K562 (cell line): ENCODE measurements around the gene USP22. TPM values are rescaled to one million over a fixed set of nuclear protein-coding genes. Genes with fewer than 3 reads are reported as not detected.

Source experiments
- ARID1B ChIP-seq: fragments of 450-650 bp; IDR thresholded peaks from 2 replicates; pipeline ENCODE4 v1.6.1; 2016; ENCODE audit warnings: antibody characterized with exemption, mild to moderate bottlenecking, inconsistent platforms
- ATF4 ChIP-seq: fragments of 450-650 bp; formaldehyde crosslinking; IDR thresholded peaks from 2 replicates; pipeline ENCODE4 v1.4.0; 2022; ENCODE audit warnings: mild to moderate bottlenecking, moderate library complexity
- CBX2 ChIP-seq: fragments of 200-600 bp; sonication (generic); IDR thresholded peaks from one replicate; pipeline ENCODE4 v1.6.1; 2012; ENCODE audit warnings: mild to moderate bottlenecking, low read length, inconsistent platforms; ENCODE audit not compliant: insufficient read depth, poor library complexity, severe bottlenecking
- CREB1 ChIP-seq, 2 experiments: sonication (generic) in 1 of 2; formaldehyde crosslinking in 1 of 2; IDR thresholded peaks; 2 replicates each; pipeline versions ENCODE4 v1.6.1 to v1.8.0; 2012 to 2022; ENCODE audit warnings: inconsistent platforms in 1 of 2, mild to moderate bottlenecking in 1 of 2, missing genetic modification reagents in 1 of 2, moderate library complexity in 1 of 2
- FOSL1 ChIP-seq: fragments of 200-800 bp; sonication (Bioruptor generic); conservative IDR thresholded peaks from 2 replicates; pipeline ENCODE4 v1.6.1; 2016; ENCODE audit warnings: missing genetic modification characterization, missing compliant biosample characterization
- GABPB1 ChIP-seq: sonication (generic); formaldehyde crosslinking; IDR thresholded peaks from 2 replicates; pipeline ENCODE4 v1.8.0; 2022; ENCODE audit warnings: mild to moderate bottlenecking, missing genetic modification reagents
- HDAC3 ChIP-seq: fragments of 450-650 bp; IDR thresholded peaks from 2 replicates; pipeline ENCODE4 v1.6.1; 2018; ENCODE audit warnings: borderline replicate concordance, mild to moderate bottlenecking, moderate library complexity; ENCODE audit not compliant: partially characterized antibody
- HNRNPL ChIP-seq: fragments of 200-400 bp; formaldehyde crosslinking; IDR thresholded peaks from 2 replicates; pipeline ENCODE4 v1.6.1; 2017; ENCODE audit warnings: low read depth, mild to moderate bottlenecking, low read length
- LEF1 ChIP-seq: fragments of 450-650 bp; IDR thresholded peaks from 2 replicates; pipeline ENCODE4 v1.6.1; 2016; ENCODE audit warnings: mild to moderate bottlenecking
- ZNF121 ChIP-seq: sonication (generic); formaldehyde crosslinking; conservative IDR thresholded peaks from 2 replicates; pipeline ENCODE4 v1.8.0; 2022; ENCODE audit warnings: missing genetic modification reagents
- ZNF175 ChIP-seq: fragments of 200-800 bp; sonication (Bioruptor generic); IDR thresholded peaks from 2 replicates; pipeline ENCODE4 v1.6.1; 2016; ENCODE audit warnings: low read depth, mild to moderate bottlenecking, missing genetic modification characterization, missing compliant biosample characterization
- ZNF609 ChIP-seq: sonication (generic); formaldehyde crosslinking; IDR thresholded peaks from 2 replicates; pipeline ENCODE4 v1.8.1; 2023; ENCODE audit warnings: missing genetic modification reagents, mild to moderate bottlenecking, borderline replicate concordance
- polyA plus RNA-seq, 8 experiments: library from polyadenylated mRNA; depleted of rRNA in 4 of 8; stranded (reverse) in 5 of 8; unstranded in 3 of 8; fragments of >200 nt; fragmentation: Nextera tagmentation in 2 of 8; fragmentation: Illumina TruSeq in 1 of 8; extraction: Ambion mirVana in 2 of 8; extraction: Trizol in 1 of 8; gene quantifications; 2 replicates each; pipeline versions ENCODE4 v1.2.1 to v1.2.3, GENCODE V29; 2011 to 2014; ENCODE audit warnings: inconsistent platforms in 1 of 8, missing spikeins in 1 of 8
- total RNA-seq, 7 experiments: library from RNA; depleted of rRNA in 6 of 7; stranded (reverse); fragments of >200 nt in 6 of 7; fragmentation: Illumina TruSeq in 2 of 7; extraction: Trizol in 2 of 7; gene quantifications; 2 replicates each; pipeline versions ENCODE4 v1.2.1 to v1.2.3, GENCODE V29; 2011 to 2021; ENCODE audit warnings: low replicate concordance in 1 of 7
- TF ChIP-seq, protein P1 (sequence below): fragments of 450-650 bp; formaldehyde crosslinking; IDR thresholded peaks from 2 replicates; pipeline ENCODE4 v1.4.0; 2020; ENCODE audit warnings: mild to moderate bottlenecking, mixed read lengths
- TF ChIP-seq, protein P2 (sequence below), 2 experiments: fragments of 450-650 bp; IDR thresholded peaks; 2 replicates each; pipeline ENCODE4 v1.6.1; 2016

USP22 gene
- total and polyA plus RNA-seq, 9 of the 15 experiments (the other 6 are each of a cell fraction or from before 2014, with no cell fraction given): 6.5 to 113 (median 58.9) TPM

GRCh38 chr17:21034340-21035235, 8.2 kb downstream of the USP22 start (continued):
- TF ChIP-seq, protein P1, sequence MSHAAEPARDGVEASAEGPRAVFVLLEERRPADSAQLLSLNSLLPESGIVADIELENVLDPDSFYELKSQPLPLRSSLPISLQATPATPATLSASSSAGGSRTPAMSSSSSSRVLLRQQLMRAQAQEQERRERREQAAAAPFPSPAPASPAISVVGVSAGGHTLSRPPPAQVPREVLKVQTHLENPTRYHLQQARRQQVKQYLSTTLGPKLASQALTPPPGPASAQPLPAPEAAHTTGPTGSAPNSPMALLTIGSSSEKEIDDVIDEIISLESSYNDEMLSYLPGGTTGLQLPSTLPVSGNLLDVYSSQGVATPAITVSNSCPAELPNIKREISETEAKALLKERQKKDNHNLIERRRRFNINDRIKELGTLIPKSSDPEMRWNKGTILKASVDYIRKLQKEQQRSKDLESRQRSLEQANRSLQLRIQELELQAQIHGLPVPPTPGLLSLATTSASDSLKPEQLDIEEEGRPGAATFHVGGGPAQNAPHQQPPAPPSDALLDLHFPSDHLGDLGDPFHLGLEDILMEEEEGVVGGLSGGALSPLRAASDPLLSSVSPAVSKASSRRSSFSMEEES (CRISPR knock-in tag): no peak
- TF ChIP-seq ARID1B (peak; percentile 17; the same call in 1 of the 2 replicates), ATF4 (CRISPR knock-in tag) (peak; percentile 94), CBX2 (no peak), ZNF609 (CRISPR knock-in tag) (no peak), LEF1 (no peak), CREB1 (IDR thresholded peaks at IDR 0.05) (no peak), CREB1 (CRISPR knock-in tag; IDR thresholded peaks at IDR 0.05) (no peak), GABPB1 (no peak), ZNF175 (CRISPR knock-in tag) (0 out of 2 replicates have a peak, but pooled peaks have one; percentile 31), HNRNPL (no peak), FOSL1 (tag) (0 out of 2 replicates have a peak, but pooled peaks have one; percentile 12), ZNF121 (CRISPR knock-in tag) (no peak), HDAC3 (peak; percentile 58)
- TF ChIP-seq, protein P2, sequence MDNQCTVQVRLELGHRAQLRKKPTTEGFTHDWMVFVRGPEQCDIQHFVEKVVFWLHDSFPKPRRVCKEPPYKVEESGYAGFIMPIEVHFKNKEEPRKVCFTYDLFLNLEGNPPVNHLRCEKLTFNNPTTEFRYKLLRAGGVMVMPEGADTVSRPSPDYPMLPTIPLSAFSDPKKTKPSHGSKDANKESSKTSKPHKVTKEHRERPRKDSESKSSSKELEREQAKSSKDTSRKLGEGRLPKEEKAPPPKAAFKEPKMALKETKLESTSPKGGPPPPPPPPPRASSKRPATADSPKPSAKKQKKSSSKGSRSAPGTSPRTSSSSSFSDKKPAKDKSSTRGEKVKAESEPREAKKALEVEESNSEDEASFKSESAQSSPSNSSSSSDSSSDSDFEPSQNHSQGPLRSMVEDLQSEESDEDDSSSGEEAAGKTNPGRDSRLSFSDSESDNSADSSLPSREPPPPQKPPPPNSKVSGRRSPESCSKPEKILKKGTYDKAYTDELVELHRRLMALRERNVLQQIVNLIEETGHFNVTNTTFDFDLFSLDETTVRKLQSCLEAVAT (IDR thresholded peaks at IDR 0.05): no peak
